Tibial nerve (tissue), 4 donors: ENCODE results near the gene ASCC1.

Experiments used
- EP300 ChIP-seq, 2 donors: sonication (generic); formaldehyde crosslinking; IDR thresholded peaks; one replicate each; pipeline ENCODE4 v1.6.1; 2017; ENCODE audit warnings: antibody characterized with exemption in 2 of 2, mild to moderate bottlenecking in 1 of 2
- POLR2A ChIP-seq, 2 donors: fragments of 450-650 bp; IDR thresholded peaks; one replicate each; pipeline ENCODE4 v1.6.1; 2017; ENCODE audit warnings: antibody characterized with exemption in 2 of 2, mild to moderate bottlenecking in 2 of 2, moderate library complexity in 2 of 2
- TF ChIP-seq, protein P1 (sequence below), 5 experiments: fragments of 200-600 bp in 3 of 5; fragments of 450-650 bp in 2 of 5; sonication (generic) in 3 of 5; IDR thresholded peaks; one replicate each; pipeline ENCODE4 v1.5.1; 2016 to 2019; ENCODE audit warnings: antibody characterized with exemption in 5 of 5, mild to moderate bottlenecking in 3 of 5, moderate library complexity in 2 of 5

DNA sequence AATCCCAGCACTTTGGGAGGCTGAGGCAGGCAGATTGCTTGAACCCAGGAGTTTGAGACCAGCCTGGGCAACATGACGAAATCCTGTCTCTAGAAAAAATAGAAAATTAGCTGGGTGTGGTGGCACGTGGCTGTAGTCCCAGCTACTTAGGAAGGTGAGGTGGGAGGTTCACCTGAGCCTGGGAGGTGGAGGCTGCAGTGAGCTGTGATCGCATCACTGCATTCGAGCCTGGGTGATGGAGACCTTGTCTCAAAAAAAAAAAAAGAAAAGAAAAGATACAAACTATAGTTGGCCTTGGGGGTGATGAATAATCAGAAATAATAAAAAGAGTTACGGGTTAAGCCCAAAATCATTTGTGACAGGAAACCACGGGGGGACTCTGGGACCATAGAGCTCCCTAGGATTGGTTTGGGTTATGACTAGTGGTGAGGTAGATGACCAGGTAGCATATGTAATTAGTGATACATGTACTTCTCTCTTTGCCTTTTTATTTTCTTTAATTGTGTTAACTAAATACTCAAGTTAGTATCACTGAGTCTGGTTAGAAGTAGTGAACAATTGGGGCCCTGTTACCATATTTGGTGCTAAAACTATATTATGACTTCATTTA is 10.4 kb upstream of the ASCC1 start:
- TF ChIP-seq, protein P1, sequence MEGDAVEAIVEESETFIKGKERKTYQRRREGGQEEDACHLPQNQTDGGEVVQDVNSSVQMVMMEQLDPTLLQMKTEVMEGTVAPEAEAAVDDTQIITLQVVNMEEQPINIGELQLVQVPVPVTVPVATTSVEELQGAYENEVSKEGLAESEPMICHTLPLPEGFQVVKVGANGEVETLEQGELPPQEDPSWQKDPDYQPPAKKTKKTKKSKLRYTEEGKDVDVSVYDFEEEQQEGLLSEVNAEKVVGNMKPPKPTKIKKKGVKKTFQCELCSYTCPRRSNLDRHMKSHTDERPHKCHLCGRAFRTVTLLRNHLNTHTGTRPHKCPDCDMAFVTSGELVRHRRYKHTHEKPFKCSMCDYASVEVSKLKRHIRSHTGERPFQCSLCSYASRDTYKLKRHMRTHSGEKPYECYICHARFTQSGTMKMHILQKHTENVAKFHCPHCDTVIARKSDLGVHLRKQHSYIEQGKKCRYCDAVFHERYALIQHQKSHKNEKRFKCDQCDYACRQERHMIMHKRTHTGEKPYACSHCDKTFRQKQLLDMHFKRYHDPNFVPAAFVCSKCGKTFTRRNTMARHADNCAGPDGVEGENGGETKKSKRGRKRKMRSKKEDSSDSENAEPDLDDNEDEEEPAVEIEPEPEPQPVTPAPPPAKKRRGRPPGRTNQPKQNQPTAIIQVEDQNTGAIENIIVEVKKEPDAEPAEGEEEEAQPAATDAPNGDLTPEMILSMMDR (IDR thresholded peaks at IDR 0.05), result no peak
- TF ChIP-seq EP300 (IDR thresholded peaks at IDR 0.05) (no peak), POLR2A (IDR thresholded peaks at IDR 0.05) (no peak)
